Measurements from ENCODE around the gene SLC25A33.

Gene SLC25A33

GRCh38 chr1:9538669-9539164, 548 bp upstream of the SLC25A33 start:
- Histone ChIP-seq H3K4me3 (ENCODE audit: insufficient read depth in 1 of 2, low read depth in 1 of 2, low read length in 2 of 2) (peak overlapping the region in 1 of 2 experiments; percentile 54), H3K9ac (ENCODE audit: low read length) (peak overlapping the region; percentile 83), H2BK5ac (ENCODE audit: low read depth, low read length, poor library complexity, severe bottlenecking) (no peak overlapping the region), H3K4ac (ENCODE audit: low read depth in 1 of 2, low read length in 2 of 2) (peak overlapping the region in 1 of 2 experiments; percentile 64), H3K27ac (ENCODE audit: low read length, poor library complexity, severe bottlenecking) (no peak overlapping the region), H2AFZ (ENCODE audit: low read depth, low read length) (no peak overlapping the region), H3K4me2 (ENCODE audit: low read length, poor library complexity, severe bottlenecking) (no peak overlapping the region), H2BK15ac (ENCODE audit: low read depth, poor library complexity, severe bottlenecking) (no peak overlapping the region), H3K27me3 (ENCODE audit: control insufficient read depth in 1 of 2, insufficient read depth in 1 of 2, low read length in 2 of 2) (no peaks in the 10 kb centered on the region), H3K23ac (ENCODE audit: low read length in 2 of 2) (no peak overlapping the region), H3K79me1 (replicated peaks; ENCODE audit: low read length, poor library complexity, severe bottlenecking) (peaks cover 6% of the 10 kb centered on the region), H3K36me3 (ENCODE audit: control insufficient read depth in 1 of 2, insufficient read depth in 2 of 2, low read depth in 1 of 2, low read length in 2 of 2) (no peaks in the 10 kb centered on the region), H3K18ac (ENCODE audit: low read depth in 1 of 2, low read length in 2 of 2) (no peak overlapping the region), H3K4me1 (ENCODE audit: control insufficient read depth, insufficient read depth, low read depth, low read length) (peaks cover 8% of the 10 kb centered on the region), H2BK120ac (ENCODE audit: low read depth, low read length) (no peak overlapping the region), H2BK12ac (ENCODE audit: low read length in 2 of 2) (no peak overlapping the region), H3K9me3 (ENCODE audit: control insufficient read depth, low read length) (no peaks in the 10 kb centered on the region), H3K14ac (ENCODE audit: low read length in 2 of 2) (no peak overlapping the region), H2AK5ac (ENCODE audit: low read length, severe bottlenecking) (no peak overlapping the region), H4K91ac (ENCODE audit: low read length) (no peak overlapping the region), H4K8ac (ENCODE audit: low read length) (peak overlapping the region; percentile 45)
- no peak for DNase-seq
- WGBS: 89% methylated on average over 19 of the region's 23 CpGs

GRCh38 chr1:9539829-9540550, 725 bp downstream of the SLC25A33 start:
- no peaks in the 10 kb centered on the region for H3K27me3 ChIP-seq (ENCODE audit: control insufficient read depth in 1 of 2, insufficient read depth in 1 of 2, low read length in 2 of 2)
- peak overlapping the region; percentile 67 to 88 for H3K4me3 ChIP-seq (ENCODE audit: insufficient read depth in 1 of 2, low read depth in 1 of 2, low read length in 2 of 2)
- H3K14ac ChIP-seq (ENCODE audit: low read length in 2 of 2): peak overlapping the region in 1 of 2 experiments; percentile 73
- H3K4ac ChIP-seq (ENCODE audit: low read depth in 1 of 2, low read length in 2 of 2): peak overlapping the region in 1 of 2 experiments; percentile 29
- peak overlapping the region; percentile 67 for H2AFZ ChIP-seq (ENCODE audit: low read depth, low read length)
- peak overlapping the region; percentile 92 for H3K9ac ChIP-seq (ENCODE audit: low read length)
- peak overlapping the region; percentile 63 to 76 for H3K18ac ChIP-seq (ENCODE audit: low read depth in 1 of 2, low read length in 2 of 2)
- peak overlapping the region; percentile 64 for H2BK15ac ChIP-seq (ENCODE audit: low read depth, poor library complexity, severe bottlenecking)
- peak overlapping the region; percentile 89 for H2BK120ac ChIP-seq (ENCODE audit: low read depth, low read length)
- no peaks in the 10 kb centered on the region for H3K36me3 ChIP-seq (ENCODE audit: control insufficient read depth in 1 of 2, insufficient read depth in 2 of 2, low read depth in 1 of 2, low read length in 2 of 2)
- peaks cover 8% of the 10 kb centered on the region for H3K4me1 ChIP-seq (ENCODE audit: control insufficient read depth, insufficient read depth, low read depth, low read length)
- H4K8ac ChIP-seq (ENCODE audit: low read length): no peak overlapping the region
- peak; percentile 76 for DNase-seq
- H3K79me1 ChIP-seq (replicated peaks; ENCODE audit: low read length, poor library complexity, severe bottlenecking): peaks cover 6% of the 10 kb centered on the region
- peak overlapping the region in 1 of 2 experiments; percentile 5 for H3K23ac ChIP-seq (ENCODE audit: low read length in 2 of 2)
- peak overlapping the region; percentile 81 for H3K4me2 ChIP-seq (ENCODE audit: low read length, poor library complexity, severe bottlenecking)
- H4K91ac ChIP-seq (ENCODE audit: low read length): peak overlapping the region; percentile 28
- H2BK12ac ChIP-seq (ENCODE audit: low read length in 2 of 2): peak overlapping the region in 1 of 2 experiments; percentile 12
- H2BK5ac ChIP-seq (ENCODE audit: low read depth, low read length, poor library complexity, severe bottlenecking): no peak overlapping the region
- no peaks in the 10 kb centered on the region for H3K9me3 ChIP-seq (ENCODE audit: control insufficient read depth, low read length)
- WGBS: under 1% methylated on average over 46 of the region's 61 CpGs
- H3K27ac ChIP-seq (ENCODE audit: low read length, poor library complexity, severe bottlenecking): no peak overlapping the region
- H2AK5ac ChIP-seq (ENCODE audit: low read length, severe bottlenecking): no peak overlapping the region

- WGBS: 79% methylated on average over 3 of the region's 3 CpGs
- Histone ChIP-seq H3K27me3 (ENCODE audit: control insufficient read depth in 1 of 2, insufficient read depth in 1 of 2, low read length in 2 of 2) (no peaks in the 10 kb centered on the region), H3K36me3 (ENCODE audit: control insufficient read depth in 1 of 2, insufficient read depth in 2 of 2, low read depth in 1 of 2, low read length in 2 of 2) (no peaks in the 10 kb centered on the region), H3K27ac (ENCODE audit: low read length, poor library complexity, severe bottlenecking) (no peak overlapping the region), H3K9ac (ENCODE audit: low read length) (peak overlapping the region; percentile 27), H4K91ac (ENCODE audit: low read length) (no peak overlapping the region), H3K4me1 (ENCODE audit: control insufficient read depth, insufficient read depth, low read depth, low read length) (peaks cover 8% of the 10 kb centered on the region), H3K18ac (ENCODE audit: low read depth in 1 of 2, low read length in 2 of 2) (no peak overlapping the region), H2BK5ac (ENCODE audit: low read depth, low read length, poor library complexity, severe bottlenecking) (no peak overlapping the region), H2AK5ac (ENCODE audit: low read length, severe bottlenecking) (no peak overlapping the region), H2BK120ac (ENCODE audit: low read depth, low read length) (no peak overlapping the region), H3K4ac (ENCODE audit: low read depth in 1 of 2, low read length in 2 of 2) (no peak overlapping the region), H2AFZ (ENCODE audit: low read depth, low read length) (no peak overlapping the region), H3K4me3 (ENCODE audit: insufficient read depth in 1 of 2, low read depth in 1 of 2, low read length in 2 of 2) (no peak overlapping the region), H4K8ac (ENCODE audit: low read length) (no peak overlapping the region), H3K14ac (ENCODE audit: low read length in 2 of 2) (no peak overlapping the region), H3K4me2 (ENCODE audit: low read length, poor library complexity, severe bottlenecking) (no peak overlapping the region), H3K23ac (ENCODE audit: low read length in 2 of 2) (no peak overlapping the region), H3K9me3 (ENCODE audit: control insufficient read depth, low read length) (no peaks in the 10 kb centered on the region), H2BK12ac (ENCODE audit: low read length in 2 of 2) (no peak overlapping the region), H3K79me1 (replicated peaks; ENCODE audit: low read length, poor library complexity, severe bottlenecking) (peaks cover 9% of the 10 kb centered on the region), H2BK15ac (ENCODE audit: low read depth, poor library complexity, severe bottlenecking) (no peak overlapping the region)
- DNase-seq: peak; percentile 41
These were observed 3.2 kb downstream of the SLC25A33 start for GRCh38 chr1:9542430-9542829.

- Histone ChIP-seq H2BK5ac (ENCODE audit: low read depth, low read length, poor library complexity, severe bottlenecking) (no peak overlapping the region), H3K4ac (ENCODE audit: low read depth in 1 of 2, low read length in 2 of 2) (no peak overlapping the region), H3K36me3 (ENCODE audit: control insufficient read depth in 1 of 2, insufficient read depth in 2 of 2, low read depth in 1 of 2, low read length in 2 of 2) (no peaks in the 10 kb centered on the region), H3K4me3 (ENCODE audit: insufficient read depth in 1 of 2, low read depth in 1 of 2, low read length in 2 of 2) (no peak overlapping the region), H4K8ac (ENCODE audit: low read length) (no peak overlapping the region), H3K79me1 (replicated peaks; ENCODE audit: low read length, poor library complexity, severe bottlenecking) (peaks cover 22% of the 10 kb centered on the region), H3K4me1 (ENCODE audit: control insufficient read depth, insufficient read depth, low read depth, low read length) (peaks cover 5% of the 10 kb centered on the region), H3K14ac (ENCODE audit: low read length in 2 of 2) (no peak overlapping the region), H3K4me2 (ENCODE audit: low read length, poor library complexity, severe bottlenecking) (no peak overlapping the region), H2AFZ (ENCODE audit: low read depth, low read length) (no peak overlapping the region), H3K9ac (ENCODE audit: low read length) (no peak overlapping the region), H4K91ac (ENCODE audit: low read length) (no peak overlapping the region), H3K23ac (ENCODE audit: low read length in 2 of 2) (no peak overlapping the region), H3K18ac (ENCODE audit: low read depth in 1 of 2, low read length in 2 of 2) (no peak overlapping the region), H2AK5ac (ENCODE audit: low read length, severe bottlenecking) (no peak overlapping the region), H3K9me3 (ENCODE audit: control insufficient read depth, low read length) (no peaks in the 10 kb centered on the region), H2BK120ac (ENCODE audit: low read depth, low read length) (no peak overlapping the region), H3K27ac (ENCODE audit: low read length, poor library complexity, severe bottlenecking) (no peak overlapping the region), H2BK15ac (ENCODE audit: low read depth, poor library complexity, severe bottlenecking) (no peak overlapping the region), H2BK12ac (ENCODE audit: low read length in 2 of 2) (no peak overlapping the region), H3K27me3 (ENCODE audit: control insufficient read depth in 1 of 2, insufficient read depth in 1 of 2, low read length in 2 of 2) (no peaks in the 10 kb centered on the region)
- 89% methylated on average over 3 of the region's 3 CpGs for WGBS
- no peak for DNase-seq
These were observed 5.7 kb downstream of the SLC25A33 start for GRCh38 chr1:9544926-9545325.

Measured in mesenchymal stem cell (in vitro differentiated cells and primary cell).